Activated B cell treated with CpG ODN at 0.5 μM for 24 hours (primary cell): ENCODE results near the gene SPDYE2. TPM values are rescaled to one million over a fixed set of nuclear protein-coding genes. Genes with fewer than 3 reads are reported as not detected.

Experiments used
- total RNA-seq: library from RNA; stranded (reverse); gene quantifications from 2 replicates; pipeline ENCODE4 v1.2.3, GENCODE V29; 2022

Gene SPDYE2
- total RNA-seq, 1 donor from 2014 or later: 0.29 TPM

Other genes starting within 250 kb of the SPDYE2 start
- gene SPDYE6, start 194.8 kb upstream of the SPDYE2 start, total RNA-seq: not detected in 2 replicates
- gene PRKRIP1, start 154.9 kb upstream of the SPDYE2 start, total RNA-seq: 38.8 and 39.7 TPM in 2 replicates
- 167 and 184 TPM in 2 replicates for gene ORAI2, start 117.7 kb upstream of the SPDYE2 start, total RNA-seq
- 7.8 and 8.1 TPM in 2 replicates for gene ALKBH4, start 86.4 kb upstream of the SPDYE2 start, total RNA-seq
- 20.6 and 28.8 TPM in 2 replicates for gene LRWD1, start 86.2 kb upstream of the SPDYE2 start, total RNA-seq
- 45.2 and 49.5 TPM in 2 replicates for gene POLR2J, start 72.3 kb upstream of the SPDYE2 start, total RNA-seq
- gene RASA4B, start 33.4 kb upstream of the SPDYE2 start, total RNA-seq: 11.4 and 16.1 TPM in 2 replicates
- 36.8 and 45.3 TPM in 2 replicates for gene UPK3BL2, start 7.5 kb upstream of the SPDYE2 start, total RNA-seq
- gene POLR2J3, start 21.4 kb downstream of the SPDYE2 start, total RNA-seq: 110 and 123 TPM in 2 replicates
- 57.6 and 62.3 TPM in 2 replicates for gene RASA4, start 65.5 kb downstream of the SPDYE2 start, total RNA-seq
- gene UPK3BL1, start 91.6 kb downstream of the SPDYE2 start, total RNA-seq: 47.4 and 58.8 TPM in 2 replicates
- not detected in 2 replicates for gene SPDYE2B, start 99.1 kb downstream of the SPDYE2 start, total RNA-seq
- gene POLR2J2, start 120.4 kb downstream of the SPDYE2 start, total RNA-seq: 29.2 and 35.2 TPM in 2 replicates
- gene FAM185A, start 197.8 kb downstream of the SPDYE2 start, total RNA-seq: 5.8 and 6.7 TPM in 2 replicates